ENCODE measurements around the gene ZFYVE1.
"Not testable (repeated sequence)": the region's sequence is repeated elsewhere in the genome, so short reads cannot be mapped to it uniquely, and the experiment has no call there.

The ZFYVE1 gene

GRCh38 chr14:72965249-72965648, 61.7 kb downstream of the ZFYVE1 start:
- H3K4me3 ChIP-seq (ENCODE audit: low read length): no peak overlapping the region
- DNase-seq (ENCODE audit: low read depth, low spot score): no peak

DNA sequence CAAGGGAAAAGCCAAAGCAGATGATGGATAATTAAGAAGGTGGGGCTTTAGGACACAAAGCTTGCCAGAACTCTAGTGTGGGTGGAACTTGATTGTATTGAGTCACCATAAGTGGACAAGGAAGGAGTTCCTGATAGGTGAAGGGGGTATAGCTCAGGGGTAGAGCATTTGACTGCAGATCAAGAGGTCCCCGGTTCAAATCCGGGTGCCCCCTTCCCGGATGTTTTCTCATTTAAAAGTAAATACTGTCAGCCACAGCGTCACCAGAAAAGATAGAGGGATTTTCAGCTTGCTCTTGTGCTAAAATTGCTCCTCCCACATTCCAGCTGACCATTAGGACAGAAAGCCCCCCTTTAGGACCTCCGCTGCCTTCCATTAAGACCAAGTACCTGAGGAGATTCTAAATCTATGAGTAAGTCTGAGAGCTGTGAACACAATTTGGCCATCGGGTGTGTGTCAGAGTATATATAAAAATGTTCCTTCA, 64.0 kb downstream of the ZFYVE1 start:
- no peak for DNase-seq (ENCODE audit: low read depth, low spot score)

GRCh38 chr14:72962336-72962754, 64.6 kb downstream of the ZFYVE1 start:
- H3K4me3 ChIP-seq (ENCODE audit: low read length); DNase-seq (ENCODE audit: low read depth, low spot score): not testable (repeated sequence)

More for the DNA sequence above, 64.0 kb downstream of the ZFYVE1 start:
- no peak overlapping the region for H3K4me3 ChIP-seq (ENCODE audit: low read length)

GRCh38 chr14:72961579-72962335, 65.1 kb downstream of the ZFYVE1 start:
- H3K4me3 ChIP-seq (ENCODE audit: low read length): no peak overlapping the region
- DNase-seq (ENCODE audit: low read depth, low spot score): no peak

- not testable (repeated sequence) for H3K4me3 ChIP-seq (ENCODE audit: low read length)
Observed at GRCh38 chr14:72961016-72961415, 65.9 kb downstream of the ZFYVE1 start.

DNA sequence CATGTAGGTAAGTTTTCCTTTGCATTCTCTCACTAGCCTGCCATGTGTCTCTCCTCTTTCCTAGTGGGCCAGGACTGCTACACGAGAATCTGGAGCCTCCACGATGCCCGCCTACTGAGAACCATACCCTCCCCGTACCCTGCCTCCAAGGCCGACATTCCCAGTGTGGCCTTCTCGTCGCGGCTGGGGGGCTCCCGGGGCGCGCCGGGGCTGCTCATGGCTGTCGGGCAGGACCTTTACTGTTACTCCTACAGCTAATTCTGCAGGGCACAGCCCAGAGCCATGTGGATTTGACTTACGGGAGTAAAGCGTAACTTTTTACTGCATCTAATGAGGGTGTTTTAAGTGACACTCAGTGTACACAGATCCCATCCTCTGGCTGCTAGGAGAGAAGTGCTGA, 68.4 kb downstream of the ZFYVE1 start:
- no peak overlapping the region for H3K4me3 ChIP-seq (ENCODE audit: low read length)
- no peak for DNase-seq (ENCODE audit: low read depth, low spot score)

More at GRCh38 chr14:72961016-72961415, 65.9 kb downstream of the ZFYVE1 start:
- DNase-seq (ENCODE audit: low read depth, low spot score): not testable (repeated sequence)

DNA sequence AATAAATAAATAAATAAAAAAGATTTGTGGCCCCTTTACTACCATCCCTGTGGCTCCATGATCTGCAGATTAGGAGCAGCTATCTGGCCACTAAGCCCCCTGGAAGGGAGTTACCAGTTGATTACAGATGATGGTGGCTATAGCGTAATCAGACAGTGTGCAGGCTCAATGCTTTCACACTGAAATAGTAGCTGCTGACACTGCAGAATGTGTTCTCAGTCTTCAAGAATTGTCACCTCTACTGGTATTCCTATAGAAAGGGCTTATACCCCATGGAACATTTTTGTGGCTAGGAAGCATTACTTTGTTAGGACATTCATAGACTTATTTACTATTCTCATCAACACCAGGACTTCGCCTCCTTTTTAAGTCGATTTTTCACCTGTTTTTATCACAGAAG, 69.7 kb downstream of the ZFYVE1 start:
- no peak for DNase-seq (ENCODE audit: low read depth, low spot score)
- H3K4me3 ChIP-seq (ENCODE audit: low read length): no peak overlapping the region

GRCh38 chr14:72956741-72957140, 70.2 kb downstream of the ZFYVE1 start:
- not testable (repeated sequence) for DNase-seq (ENCODE audit: low read depth, low spot score); H3K4me3 ChIP-seq (ENCODE audit: low read length)

DNA sequence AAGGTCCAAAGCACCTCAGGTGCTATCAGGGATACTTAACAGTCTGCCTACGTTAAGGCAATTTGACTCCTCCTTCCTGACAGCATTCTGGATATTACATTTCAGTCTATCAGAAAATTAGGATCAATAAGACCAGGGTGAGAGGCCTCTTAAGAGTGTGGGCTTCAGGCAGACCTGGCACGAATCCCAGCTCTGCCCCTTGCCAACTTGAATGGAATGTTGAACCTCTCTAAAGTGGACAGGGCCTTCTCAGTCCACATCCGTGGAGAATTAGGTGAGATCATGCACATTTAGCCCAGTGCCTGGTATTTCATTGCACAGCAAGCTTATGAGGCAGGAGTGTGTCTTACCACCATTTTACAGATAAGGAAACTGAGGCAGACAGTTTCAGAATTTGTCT, 74.7 kb downstream of the ZFYVE1 start:
- DNase-seq (ENCODE audit: low read depth, low spot score): no peak
- no peak overlapping the region for H3K4me3 ChIP-seq (ENCODE audit: low read length)

DNA sequence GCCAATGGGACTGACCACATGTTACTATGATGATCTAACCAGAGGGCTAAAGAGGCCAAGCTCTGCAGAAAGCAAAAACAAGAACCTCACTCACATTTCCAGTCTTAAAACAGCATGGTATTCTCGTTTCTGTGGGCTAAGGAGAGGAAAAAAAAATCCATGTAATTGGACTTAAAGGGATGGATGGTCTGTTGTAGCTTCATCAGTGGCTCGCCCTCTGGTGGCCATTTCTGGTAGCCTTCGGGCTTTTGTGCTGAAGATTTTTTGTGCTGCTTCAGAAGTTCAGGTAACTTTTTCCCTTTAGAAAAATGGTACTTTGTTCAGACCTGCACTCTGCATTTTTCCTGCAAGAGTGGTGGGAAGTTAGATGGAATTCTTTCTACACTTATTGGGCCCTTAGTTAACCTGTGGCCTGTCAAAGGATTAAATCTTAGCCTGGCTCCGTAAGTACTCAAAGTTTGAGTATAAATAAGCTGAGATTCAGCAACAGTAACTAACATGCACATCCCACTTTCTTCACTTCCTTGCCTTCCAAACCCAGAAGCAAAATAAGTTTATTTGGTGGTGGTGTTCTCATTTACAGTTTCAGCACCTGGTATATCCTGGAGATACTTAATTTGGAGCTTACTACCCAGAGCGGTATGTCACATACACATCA, 78.3 kb downstream of the ZFYVE1 start:
- peak; percentile 58 for DNase-seq (ENCODE audit: low read depth, low spot score)
- H3K4me3 ChIP-seq (ENCODE audit: low read length): no peak overlapping the region

DNA sequence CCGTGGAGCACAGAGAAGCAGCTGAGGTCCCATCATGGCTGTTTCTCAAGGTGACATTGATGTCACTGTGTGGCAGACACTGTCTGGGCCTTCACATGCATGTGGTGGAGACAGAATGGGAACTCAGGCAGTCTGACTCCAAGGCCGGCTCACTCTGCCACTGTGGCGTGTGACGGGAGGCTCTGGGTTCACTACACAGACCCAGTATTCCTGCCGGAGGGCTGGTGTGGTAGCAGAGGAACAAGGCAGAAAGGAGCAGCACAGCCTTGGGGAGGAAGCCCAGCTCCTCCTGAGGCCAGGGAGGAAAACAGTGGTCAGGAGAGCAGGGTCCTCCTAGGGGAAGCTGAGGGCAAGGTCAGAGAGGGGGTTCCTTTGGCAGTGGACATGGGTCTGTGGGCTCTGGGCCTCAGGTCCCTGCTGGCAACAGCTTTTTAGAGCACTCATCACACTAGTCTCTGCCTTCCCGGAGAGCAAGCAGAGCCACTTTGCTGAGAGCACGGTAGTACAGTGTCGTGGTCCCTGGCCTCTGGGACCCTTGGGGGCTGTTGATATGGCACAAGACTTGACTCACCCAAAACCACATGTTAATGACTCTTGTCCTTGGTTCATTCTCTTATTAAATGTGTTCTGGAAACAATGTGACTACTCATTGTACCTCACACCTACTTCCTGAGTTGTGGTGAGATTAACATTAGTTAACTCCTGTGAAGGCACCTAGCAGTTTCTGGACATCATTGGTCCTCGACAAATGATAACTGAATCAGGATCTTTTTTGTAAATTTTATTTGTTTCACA, 79.3 kb downstream of the ZFYVE1 start:
- DNase-seq (ENCODE audit: low read depth, low spot score): no peak
- H3K4me3 ChIP-seq (ENCODE audit: low read length): no peak overlapping the region

DNA sequence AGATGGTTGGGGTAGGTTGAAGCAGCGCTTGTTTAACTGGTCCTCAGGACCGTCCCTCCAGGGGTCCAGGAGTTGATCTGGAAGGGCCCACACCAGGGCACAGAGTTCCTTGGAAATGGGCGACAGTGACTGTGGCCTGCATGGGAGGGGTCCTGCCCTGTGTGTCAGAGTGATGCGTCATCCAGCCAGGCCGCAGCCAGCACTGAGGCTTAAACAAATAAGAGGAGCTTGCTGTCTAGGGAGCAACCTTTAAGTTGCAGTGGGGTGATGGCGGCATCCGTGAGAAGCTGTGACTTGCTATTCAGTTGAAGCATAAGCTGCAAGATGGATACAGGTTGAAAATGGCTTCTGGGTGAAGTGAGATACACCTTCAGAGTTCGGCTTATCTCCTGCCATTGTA, 80.4 kb downstream of the ZFYVE1 start:
- H3K4me3 ChIP-seq (ENCODE audit: low read length): no peak overlapping the region
- DNase-seq (ENCODE audit: low read depth, low spot score): no peak

- DNase-seq (ENCODE audit: low read depth, low spot score): no peak
- H3K4me3 ChIP-seq (ENCODE audit: low read length): no peak overlapping the region
Observed at GRCh38 chr14:72945356-72946027, 81.4 kb downstream of the ZFYVE1 start.

DNA sequence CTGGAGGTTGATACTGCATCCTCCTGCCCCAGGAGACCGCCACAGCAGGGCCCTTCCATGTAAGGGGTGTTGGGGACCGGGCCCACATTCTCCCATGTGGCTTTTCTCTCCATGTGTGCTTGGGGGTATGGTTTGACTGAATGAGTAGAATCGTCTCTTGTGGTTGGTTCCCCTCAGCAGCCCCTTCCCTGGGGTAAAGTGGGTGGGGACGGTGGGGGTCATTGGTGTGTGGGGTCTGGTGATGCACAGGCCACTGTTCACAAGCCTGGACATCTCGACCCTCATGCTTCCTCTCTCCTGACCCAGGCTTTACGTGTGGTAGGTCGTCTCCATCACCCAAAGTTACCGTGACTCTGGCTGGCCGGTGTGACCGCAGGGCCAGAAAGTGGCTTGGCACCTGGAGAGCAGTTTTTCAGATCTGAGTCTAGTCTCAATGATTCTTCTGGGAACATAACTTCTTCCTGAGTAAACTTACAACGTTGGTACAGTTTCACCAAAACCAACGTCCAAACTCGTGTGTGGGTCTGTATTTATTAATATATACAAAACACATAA, 83.0 kb downstream of the ZFYVE1 start:
- H3K4me3 ChIP-seq (ENCODE audit: low read length): no peak overlapping the region
- DNase-seq (ENCODE audit: low read depth, low spot score): no peak

- no peak overlapping the region for H3K4me3 ChIP-seq (ENCODE audit: low read length)
- DNase-seq (ENCODE audit: low read depth, low spot score): no peak
Observed at GRCh38 chr14:72942934-72943333, 84.0 kb downstream of the ZFYVE1 start.

DNA sequence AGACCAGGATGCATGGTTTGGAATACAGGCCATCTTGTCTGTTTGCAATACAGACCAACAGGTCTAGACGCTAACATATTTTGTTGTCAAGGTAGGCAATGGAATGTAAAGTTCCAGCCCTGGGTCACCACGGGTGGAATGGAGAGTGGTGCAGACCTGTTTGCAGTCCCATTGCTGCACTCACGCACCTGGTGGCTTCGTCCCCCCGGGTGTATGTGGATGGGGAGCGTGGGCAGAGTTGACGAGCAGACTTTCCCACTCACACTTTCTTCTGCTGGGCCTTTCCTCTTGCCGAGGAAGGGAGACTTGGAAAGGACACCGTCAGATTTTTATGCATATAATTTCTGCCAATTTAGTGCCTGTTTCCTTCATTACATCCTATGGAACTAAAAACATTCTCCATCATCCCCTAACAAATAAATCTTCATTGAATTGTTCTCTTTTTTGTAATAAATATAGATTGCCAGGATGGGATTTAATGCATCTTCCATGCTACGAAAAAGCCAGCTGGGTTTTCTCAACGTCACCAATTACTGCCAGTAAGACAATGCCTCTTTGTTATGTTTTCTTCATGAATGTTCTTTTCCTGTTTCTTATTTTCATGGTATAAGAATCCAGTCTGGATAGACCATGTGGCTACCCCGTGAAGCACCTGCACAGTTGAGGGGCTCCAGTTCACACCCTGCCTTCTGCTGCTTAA, 85.5 kb downstream of the ZFYVE1 start:
- no peak for DNase-seq (ENCODE audit: low read depth, low spot score)
- no peak overlapping the region for H3K4me3 ChIP-seq (ENCODE audit: low read length)

DNA sequence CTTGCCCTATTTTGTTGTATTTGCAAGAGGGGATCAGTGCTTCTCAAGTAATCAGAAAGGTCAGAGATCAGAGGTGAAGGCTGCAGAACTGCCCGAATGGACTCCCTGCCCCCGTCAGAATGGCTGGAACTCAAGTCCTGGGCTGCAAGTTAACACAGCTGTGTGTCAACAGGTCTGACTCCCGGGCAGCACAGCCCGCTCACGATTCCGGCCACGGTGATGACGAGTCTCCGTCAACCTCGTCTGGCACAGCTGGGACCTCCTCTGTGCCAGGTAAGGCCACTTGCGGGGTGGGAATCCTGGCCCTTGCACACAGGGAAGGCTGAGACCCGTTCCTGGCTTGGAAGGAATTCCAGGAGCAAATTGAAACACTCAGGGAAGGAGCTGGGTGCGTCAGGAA, 87.3 kb downstream of the ZFYVE1 start:
- no peak overlapping the region for H3K4me3 ChIP-seq (ENCODE audit: low read length)
- DNase-seq (ENCODE audit: low read depth, low spot score): no peak

- H3K4me3 ChIP-seq (ENCODE audit: low read length): no peak overlapping the region
- no peak for DNase-seq (ENCODE audit: low read depth, low spot score)
Observed at GRCh38 chr14:72932893-72933292, 94.0 kb downstream of the ZFYVE1 start.
